NCI-H2171 treated with DMSO at 0.1 percent for 48 hours (cell line): ENCODE measurements around the gene MBOAT2.
"Not testable (repeated sequence)": the region's sequence is repeated elsewhere in the genome, so short reads cannot be mapped to it uniquely, and the experiment has no call there.

ENCODE experiments used
- DNase-seq: peaks from one replicate; lab custom pipeline; 2025; lab: John Stamatoyannopoulos, UW

The MBOAT2 gene

DNA sequence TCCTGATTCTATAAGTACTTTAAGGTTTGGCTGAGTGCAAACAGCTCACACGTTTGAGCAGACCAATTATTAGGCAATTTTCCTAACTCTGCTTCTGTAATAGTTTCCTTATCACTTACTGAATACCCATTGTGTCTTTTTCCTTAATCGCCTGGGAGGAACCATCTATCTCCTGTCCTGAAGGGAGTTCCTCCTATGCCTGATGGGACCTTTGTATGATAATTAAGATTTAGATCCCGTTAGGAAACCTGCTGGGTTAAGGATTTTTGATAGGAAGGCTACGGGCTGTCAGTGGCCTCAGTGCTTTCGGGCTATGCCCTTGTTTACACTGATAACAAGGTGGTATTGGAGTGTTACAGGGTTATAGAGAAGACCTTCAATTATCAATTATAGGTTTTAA lies 106.8 kb downstream of the MBOAT2 start:
- not testable (repeated sequence) for DNase-seq

DNA sequence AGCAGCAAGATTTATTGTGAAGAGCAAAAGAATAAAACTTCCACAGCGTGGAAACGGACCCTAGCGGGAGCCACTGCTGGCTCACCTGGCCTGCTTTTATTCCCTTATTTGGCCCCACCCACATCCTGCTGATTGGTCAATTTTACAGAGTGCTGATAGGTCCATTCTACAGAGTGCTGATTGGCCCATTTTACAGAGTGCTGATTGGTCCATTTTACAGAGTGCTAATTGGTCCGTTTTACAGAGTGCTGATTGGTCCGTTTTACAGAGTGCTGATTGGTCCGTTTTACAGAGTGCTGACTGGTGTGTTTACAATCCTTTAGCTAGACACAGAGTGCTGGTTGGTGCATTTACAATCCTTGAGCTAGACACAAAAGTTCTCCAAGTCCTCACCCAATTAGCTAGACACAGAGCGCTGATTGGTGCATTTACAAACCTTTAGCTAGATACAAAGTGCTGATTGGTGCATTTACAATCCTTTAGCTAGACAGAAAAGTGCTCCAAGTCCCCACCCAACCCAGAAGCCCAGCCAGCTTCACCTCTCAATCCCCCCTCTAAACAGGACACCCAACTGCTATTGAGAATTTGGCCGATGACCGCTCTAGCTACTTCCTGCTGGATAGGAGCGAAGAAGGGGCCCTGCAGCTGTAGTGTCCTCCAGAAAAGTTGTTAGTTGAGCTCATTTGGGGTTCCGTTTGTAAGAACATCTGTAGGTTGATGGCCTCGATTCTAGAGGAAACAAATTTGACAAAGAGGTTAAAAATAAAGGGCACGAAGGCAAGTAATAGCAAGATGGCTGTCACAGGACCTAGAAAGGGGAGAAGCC lies 108.2 kb downstream of the MBOAT2 start:
- DNase-seq: not testable (repeated sequence)

DNA sequence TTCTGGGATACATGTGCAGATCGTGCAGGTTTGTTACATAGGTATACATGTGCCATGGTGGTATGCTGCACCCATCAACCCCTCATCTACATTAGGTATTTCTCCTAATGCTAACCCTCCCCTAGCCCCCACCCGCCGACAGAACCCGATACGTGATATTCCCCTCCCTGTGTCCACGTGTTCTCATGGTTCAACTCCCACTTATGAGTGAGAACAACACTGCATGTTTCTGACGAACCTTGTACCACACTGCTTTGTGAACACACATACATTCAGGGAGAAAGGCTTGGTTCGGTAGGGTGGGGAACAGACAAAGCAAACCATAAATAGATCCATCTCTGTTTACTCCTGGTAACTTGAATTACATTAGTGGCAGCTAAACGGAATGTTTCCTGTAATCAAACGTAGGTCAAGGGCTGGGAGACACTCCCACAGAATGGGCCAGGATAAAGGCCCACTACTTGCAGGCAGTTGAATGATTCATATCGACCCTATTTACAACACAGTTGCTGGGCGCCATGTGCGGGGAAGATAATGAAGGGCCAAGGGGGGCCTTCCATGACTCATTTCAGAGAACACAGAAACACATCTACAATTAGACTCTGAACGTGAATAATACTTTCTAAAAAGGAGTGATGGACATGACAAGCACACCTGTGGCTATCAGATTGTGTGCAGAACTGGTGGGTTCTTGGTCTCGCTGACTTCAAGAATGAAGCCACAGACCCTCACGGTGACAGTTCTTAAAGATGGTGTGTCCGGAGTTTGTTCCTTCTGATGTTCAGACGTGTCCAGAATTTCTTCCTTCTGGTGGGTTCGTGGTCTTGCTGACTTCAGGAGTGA lies 109.3 kb downstream of the MBOAT2 start:
- no peak for DNase-seq

DNA sequence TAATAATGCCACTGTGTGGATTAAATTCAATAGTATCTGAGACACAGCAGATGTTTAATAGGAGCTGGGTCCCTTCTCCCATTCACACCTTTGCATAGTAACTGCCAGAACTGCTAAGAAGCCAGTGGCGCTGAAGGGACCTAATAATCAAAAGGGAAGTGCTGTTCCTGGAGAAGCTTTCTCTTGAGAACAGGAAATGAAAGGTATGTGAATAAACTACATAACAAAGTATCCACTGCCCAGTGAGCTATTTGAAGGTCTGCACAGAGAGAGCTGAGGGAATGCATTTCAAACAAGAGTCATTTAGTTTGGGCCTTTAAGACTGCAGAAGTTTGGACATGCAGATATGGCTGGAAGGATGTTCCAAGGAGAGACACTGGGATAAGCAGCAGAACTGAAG lies 110.0 kb downstream of the MBOAT2 start:
- DNase-seq: no peak

DNA sequence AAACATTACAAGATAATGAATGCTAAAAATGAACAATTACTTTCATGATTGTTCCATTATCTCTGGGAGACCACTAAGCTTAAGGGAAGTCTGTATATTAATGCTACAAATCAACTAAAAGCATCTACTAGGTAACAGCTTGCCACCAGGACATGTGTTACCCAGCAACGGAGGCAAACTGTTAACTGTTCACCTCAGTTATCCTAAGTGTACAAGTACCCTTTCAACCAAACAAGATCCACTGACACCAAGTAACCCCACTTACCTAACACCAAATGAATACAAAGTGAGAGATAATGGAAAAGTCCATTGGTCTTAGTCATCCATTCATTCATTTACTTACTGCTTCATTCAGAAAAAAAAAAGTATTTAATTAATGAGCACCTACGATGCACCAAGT lies 111.4 kb downstream of the MBOAT2 start:
- DNase-seq: no peak

DNA sequence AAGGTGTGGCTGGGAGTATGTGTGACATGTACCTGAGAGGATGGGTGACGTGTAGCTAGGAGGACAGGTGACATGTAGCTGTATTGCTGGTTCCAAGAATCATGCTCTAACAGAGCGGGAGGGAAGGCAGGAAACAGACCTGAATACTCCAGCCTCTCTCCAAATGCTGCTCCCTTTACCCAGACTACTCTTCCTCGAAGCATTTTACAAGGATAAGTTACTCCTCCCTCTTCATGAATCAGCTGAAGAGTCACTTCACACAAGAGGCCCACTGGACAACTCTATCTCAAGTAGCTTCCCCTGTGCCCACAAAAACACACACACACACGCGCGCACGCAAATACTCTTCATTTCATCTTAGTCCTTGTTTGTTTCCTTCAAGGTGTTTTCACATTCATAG lies 113.5 kb downstream of the MBOAT2 start:
- DNase-seq: no peak

DNA sequence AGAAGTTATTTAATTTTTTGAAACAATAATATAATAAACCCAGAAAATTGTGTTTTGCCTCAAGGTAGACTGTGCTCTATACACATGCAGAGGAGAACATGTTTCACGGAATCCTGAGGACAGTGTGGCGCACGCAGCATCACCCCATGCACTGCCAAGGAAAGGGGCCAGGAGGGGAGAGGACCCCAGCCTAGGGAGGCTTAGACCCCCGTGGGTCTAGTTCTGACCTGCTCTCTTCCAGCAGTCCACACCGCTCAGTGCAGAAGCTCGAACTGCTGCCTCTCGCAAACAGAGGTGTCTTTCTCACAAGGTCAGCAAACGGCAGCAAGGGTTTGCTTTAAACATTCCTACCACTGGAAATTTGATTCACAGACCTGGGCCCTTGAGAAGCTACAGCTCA lies 114.5 kb downstream of the MBOAT2 start:
- no peak for DNase-seq

DNA sequence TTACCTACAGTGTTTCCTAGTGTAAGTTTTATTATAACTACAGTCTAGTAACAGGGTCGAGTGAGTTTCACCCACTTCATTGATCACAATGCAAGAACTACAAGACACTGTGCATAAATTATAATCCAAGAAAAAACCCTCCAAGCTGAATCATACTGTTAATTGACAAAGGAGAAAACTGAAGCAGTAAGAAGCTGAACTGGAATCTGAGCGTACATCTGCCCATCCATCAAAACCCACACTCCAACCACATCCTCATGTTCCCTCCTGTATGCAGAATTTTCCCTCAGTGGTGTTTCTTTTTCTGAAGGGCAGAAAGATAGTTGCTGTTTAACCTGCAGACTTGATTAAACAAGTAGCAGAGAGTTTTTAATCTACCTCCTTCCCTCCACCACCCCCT lies 116.6 kb downstream of the MBOAT2 start:
- DNase-seq: no peak

DNA sequence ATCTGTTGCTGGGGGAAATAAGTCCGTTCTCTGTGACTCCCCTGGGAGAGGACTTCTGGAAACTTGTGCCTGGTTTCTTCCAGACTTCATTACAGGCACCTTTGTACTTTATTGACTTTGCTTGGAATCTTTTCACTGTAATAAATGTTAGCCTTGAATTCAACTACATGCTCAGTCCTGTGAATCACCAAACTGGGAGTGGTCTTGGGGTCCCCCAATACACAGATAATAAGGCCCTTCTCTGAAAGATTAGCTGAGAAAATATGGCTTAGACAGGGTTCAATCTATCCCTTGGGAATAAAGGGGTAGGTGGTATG lies 117.3 kb downstream of the MBOAT2 start:
- DNase-seq: no peak

DNA sequence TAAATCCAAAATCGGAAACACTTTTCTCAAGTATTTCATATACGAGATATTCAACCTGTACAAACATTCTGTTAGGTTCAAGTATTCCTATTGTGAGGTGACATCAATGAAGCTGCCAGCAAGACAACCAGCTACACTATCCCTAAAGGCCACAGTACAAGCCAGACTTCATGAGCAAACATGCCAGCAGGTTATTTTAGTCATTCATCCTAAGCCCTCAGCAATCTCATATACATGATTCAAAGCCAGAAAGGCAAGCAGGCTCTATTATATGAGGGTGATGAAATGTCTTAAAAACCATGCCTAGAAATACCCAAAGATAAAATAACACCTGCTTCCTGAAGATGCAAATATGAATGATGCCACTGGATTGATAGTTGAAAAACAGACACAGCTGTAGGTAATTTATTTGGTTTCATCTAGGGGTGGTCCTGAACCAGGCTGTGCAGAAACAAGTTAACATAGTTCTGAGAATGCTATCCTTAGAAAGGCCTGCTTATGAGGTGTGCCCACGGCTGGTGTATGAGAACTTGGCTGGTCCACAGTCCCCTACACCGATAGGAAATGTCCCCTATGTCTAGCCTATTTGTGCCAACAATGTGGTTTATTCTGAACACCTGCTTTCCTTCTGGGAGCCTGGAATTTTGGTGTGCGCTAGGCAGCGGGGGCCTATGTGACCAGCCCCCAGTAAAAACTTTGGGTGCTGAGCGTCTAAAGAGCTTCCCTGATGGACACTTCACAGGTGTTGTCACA lies 117.9 kb downstream of the MBOAT2 start:
- no peak for DNase-seq

DNA sequence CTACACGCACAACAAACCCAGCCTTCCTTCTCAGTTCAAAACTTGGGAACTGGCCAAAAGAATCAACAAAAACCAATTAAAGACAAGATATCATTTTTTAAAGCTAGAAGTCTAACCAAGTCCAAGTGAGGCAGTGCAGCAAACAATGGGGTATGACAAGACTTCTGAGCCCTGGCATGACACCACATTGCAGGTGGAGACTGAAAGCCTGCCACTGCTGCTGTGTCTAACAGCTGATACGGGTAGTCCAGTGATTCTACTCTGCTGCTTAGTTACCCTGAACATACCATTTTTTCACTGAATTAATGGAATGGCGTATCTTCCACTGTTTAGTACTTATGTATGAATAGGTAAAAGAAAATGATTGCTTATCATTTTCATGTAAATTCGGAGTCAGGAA lies 118.7 kb downstream of the MBOAT2 start:
- no peak for DNase-seq

DNA sequence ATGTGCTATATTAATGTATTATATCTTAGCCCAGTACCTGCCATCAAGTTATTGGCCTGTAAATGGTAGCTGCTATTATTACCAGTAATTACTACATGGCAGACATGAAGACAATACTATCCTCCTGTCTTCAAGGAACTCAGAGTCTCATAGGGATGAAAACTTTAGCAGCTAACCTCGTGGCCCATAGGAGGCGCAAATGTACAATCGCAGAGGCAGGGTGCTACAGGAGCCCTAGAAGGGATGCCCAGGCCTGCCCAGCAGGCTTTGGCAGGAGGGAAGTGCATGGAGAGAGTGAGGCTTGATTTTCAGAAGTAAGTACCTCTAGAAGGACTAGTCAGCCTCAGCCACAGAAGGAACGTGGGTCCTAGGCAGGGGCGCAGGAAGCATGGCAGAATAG lies 121.4 kb downstream of the MBOAT2 start:
- DNase-seq: no peak

DNA sequence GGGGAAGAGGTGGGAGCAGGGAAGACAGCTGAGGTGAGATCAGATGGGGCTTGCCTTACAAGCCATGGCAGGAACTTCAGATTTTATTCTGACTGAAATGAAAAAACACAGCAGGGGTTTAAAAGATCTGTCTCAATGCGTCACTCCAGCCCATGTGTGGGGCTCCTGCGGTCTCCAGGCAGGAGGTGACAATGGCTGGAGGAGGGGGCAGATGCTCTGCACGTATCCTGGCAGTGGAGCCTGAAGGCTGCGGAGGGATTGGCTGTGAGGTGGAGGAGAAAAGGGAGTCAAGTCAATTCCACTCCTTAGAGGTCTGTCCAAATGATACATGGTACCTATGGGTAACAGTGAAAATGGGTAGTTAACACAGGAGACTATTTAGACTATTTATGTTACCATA lies 125.6 kb downstream of the MBOAT2 start:
- no peak for DNase-seq

DNA sequence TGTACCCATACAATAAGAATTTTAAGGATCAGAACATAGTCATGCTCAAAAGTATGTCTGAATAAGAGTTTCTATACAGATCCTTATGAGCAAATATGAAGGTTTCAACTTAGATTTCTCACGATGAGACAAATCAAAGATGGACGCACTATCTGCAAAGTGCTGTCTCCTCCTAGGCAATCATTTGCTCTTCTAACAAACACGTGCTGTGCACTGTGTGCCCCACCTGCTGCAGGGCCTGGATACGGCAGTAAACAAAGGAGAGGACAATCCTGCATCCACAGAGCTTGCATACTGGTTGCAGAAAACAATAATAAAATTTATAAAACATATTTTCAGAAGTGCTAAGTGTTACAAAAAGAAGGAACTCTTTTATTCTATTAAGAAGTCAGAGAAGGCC lies 126.2 kb downstream of the MBOAT2 start:
- DNase-seq: no peak

DNA sequence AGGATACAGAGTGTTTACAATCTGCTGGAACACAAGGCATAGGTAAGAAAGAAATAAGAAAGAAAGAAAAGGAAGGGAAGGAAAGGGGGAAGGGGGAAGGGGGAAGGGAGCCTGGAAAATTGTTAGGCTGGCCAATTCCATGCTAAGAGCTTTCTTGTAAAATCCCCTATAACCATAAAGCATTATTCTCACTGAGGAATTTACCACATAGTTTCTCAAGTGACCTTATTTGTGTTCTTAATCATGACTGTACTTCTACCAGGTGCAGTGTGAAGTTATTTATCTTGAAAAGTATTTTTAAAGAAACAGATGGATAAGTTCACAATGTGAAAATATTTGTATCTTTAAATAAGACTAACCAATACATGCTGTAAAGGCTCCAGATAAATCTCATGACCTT lies 126.9 kb downstream of the MBOAT2 start:
- no peak for DNase-seq

DNA sequence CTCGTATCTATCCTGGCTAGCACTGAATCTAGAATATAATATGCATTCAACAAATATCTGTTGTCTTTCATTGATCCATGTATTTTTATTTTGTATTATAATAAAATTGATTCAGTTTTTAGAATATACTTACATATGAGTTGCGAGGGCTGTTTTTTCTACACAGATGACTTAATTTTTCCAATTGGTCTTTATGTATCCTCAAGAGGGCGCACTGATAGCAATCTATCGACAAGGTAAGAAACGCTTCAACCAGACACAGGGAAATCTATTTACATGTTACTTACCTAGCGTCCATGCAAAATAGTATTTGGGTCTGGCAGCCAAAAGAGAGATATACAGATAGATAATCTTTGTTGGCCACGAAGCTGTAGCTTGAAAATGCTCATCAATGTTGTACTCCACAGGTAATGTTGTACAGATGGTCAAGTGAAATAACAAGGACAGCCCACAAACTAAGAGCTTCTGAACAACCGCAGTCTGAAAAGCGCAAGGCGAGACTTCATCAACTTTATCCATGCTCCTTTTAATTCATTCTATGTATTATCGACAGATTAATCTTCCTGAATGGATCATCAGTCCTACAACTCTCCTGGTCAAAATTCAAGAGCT lies 130.6 kb downstream of the MBOAT2 start:
- peak; percentile 72 for DNase-seq

DNA sequence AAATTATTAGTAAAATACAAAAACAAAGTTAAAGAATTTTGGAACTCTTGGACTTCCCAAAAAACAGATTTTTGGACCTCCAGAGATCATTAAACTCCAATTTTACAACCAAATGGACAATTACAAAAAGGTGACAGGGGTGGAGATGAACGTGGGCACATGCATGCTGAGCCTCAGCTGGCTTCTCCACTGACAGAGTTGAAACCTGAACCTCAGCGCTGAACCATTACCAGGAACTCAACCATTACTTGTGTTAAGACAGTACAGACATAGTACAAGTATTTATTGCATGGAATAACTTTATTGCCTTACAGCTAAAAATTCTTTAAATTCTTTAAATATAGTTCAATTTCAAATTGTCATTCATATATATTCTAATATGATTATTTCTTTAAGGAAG lies 133.0 kb downstream of the MBOAT2 start:
- DNase-seq: no peak

DNA sequence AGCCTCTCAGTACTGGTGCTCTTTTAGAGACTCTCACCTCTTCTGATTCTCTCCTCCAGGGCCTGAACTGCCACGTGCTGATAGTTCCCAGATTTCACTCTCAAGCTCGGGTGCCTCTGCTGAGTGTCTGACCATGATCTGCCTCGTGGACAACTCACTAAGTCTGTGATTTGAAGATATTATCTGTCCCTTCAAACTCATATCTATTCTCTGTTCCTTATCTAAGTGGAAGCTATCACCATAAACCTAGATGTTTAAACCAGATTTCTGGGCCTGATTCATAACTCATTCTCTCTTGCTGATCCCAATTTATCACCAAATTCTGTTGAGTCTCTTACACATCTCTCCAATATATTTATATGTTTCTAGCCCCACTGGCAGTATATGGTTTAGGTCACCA lies 136.1 kb downstream of the MBOAT2 start:
- DNase-seq: no peak

DNA sequence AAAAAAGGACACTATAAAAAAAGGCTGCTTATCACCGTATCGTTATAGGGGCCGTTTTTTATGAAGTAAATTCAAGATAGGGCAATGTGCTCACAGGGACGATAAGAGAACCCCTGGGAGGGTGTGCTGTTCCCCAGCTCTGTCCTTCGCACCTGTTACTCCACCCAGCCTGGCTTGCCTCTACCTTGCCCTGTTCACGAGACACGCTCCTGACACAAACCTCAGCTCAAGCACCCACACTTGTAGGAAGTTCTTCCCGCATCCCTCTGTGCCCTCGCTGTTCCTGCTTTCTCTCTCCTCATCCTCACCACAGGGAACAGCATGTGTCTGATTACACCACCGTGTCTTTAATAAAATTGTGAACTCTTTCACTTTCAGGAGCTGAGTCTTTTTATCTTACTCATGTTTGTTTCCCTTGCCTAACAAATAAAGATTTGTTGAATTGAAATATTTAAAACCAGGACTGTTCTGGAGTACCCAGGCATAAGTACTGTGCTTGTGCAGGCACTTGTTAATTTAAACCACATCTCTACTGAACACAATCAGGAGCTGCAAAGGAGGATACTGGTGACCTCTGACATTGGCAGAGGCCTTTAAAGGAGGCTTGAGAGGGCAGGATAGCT lies 140.0 kb downstream of the MBOAT2 start:
- DNase-seq: no peak

DNA sequence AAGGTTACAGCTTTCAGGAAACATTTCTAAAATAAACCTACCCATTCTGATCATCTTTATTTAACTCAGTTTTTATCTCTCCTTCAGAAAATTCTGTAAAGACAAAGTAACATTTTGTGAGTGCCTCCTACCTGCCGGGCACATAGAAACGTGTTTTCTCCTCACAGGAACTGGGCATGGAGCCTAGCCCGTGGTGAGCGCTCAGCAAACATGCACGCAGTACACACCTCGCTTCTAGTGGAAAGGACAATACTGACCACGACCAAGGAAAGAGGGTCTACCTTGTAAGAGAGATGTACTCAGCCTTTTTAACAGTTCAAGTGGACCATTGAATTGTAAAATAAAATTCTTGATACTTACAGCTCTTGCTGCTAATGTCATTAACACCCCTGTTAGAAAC lies 141.3 kb downstream of the MBOAT2 start:
- DNase-seq: no peak

DNA sequence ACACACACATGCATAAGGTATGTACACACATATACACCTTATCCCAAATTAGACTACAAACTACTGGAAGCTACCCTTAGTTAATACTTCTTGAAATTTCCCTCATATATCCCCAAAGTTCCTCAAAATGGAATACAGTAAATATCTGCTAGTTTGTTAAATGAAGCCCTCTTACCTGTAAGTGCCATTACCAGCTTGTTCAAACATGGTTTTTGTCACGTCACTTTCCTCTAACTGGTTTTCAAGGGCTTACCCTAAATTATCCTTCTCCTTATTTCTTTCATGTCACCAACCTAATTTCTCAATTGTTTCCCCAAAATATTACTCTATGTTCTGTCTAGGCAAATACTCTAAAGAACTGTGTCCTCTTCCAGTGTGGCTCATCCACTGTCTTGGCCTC lies 141.7 kb downstream of the MBOAT2 start:
- no peak for DNase-seq

DNA sequence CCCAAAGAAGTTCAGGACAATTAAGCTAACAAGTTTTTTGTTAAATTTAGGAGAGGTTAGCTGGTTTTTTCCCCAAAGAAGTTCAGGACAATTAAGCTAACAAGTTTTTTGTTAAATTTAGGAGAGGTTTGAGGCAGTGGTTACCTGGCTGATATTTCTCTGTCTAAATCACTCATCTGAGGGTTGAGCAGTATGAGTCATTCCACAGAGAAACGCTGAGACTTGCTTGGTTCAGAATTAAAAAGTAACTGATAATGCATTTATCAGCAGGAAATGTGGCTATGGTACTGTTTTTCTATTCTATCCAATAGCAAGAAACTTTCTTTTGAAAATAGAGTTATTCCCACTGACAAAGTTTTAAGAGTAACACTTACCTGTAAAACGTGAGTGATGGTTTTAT lies 143.2 kb downstream of the MBOAT2 start:
- no peak for DNase-seq
